ENCODE data around the gene ITPRIP.

The ITPRIP gene

GRCh38 chr10:104337985-104338735 lies at the start of gene ITPRIP:
TSS of gene ITPRIP (minus strand) at chr10:104338465. CDS start at chr10:104316051, 22,414 bp downstream.
- DNase-seq: no peak

- DNase-seq: no peak
These were observed 49.0 kb upstream of the ITPRIP start for GRCh38 chr10:104387130-104387888.

GRCh38 chr10:104380336-104380735 lies 42.1 kb upstream of the ITPRIP start:
- no peak for DNase-seq

GRCh38 chr10:104376784-104377300 lies 38.6 kb upstream of the ITPRIP start:
- DNase-seq: no peak

GRCh38 chr10:104374591-104374990 lies 36.3 kb upstream of the ITPRIP start:
- no peak for DNase-seq

GRCh38 chr10:104371753-104372152 lies 33.5 kb upstream of the ITPRIP start:
- no peak for DNase-seq

- no peak for DNase-seq
These were observed 30.1 kb upstream of the ITPRIP start for GRCh38 chr10:104368381-104368780.

GRCh38 chr10:104367904-104368303 lies 29.6 kb upstream of the ITPRIP start:
- no peak for DNase-seq

GRCh38 chr10:104359811-104360210 lies 21.5 kb upstream of the ITPRIP start:
- no peak for DNase-seq

GRCh38 chr10:104353325-104354048 lies 15.2 kb upstream of the ITPRIP start, which contains the start of gene CFAP58:
TSS of gene CFAP58 (plus strand) at chr10:104353833. CDS start at chr10:104353898, 65 bp downstream.
- peak; percentile 58 for DNase-seq

- no peak for DNase-seq
These were observed 13.7 kb upstream of the ITPRIP start for GRCh38 chr10:104351919-104352318.

- no peak for DNase-seq
These were observed 12.9 kb upstream of the ITPRIP start for GRCh38 chr10:104351061-104351702.

GRCh38 chr10:104350127-104350635 lies 11.9 kb upstream of the ITPRIP start:
- peak; percentile 29 for DNase-seq

- DNase-seq: no peak
These were observed 11.4 kb upstream of the ITPRIP start for GRCh38 chr10:104349623-104350126.

GRCh38 chr10:104348601-104349000 lies 10.3 kb upstream of the ITPRIP start:
- no peak for DNase-seq

GRCh38 chr10:104347295-104348045 lies 9.2 kb upstream of the ITPRIP start:
- no peak for DNase-seq

GRCh38 chr10:104345941-104346340 lies 7.7 kb upstream of the ITPRIP start:
- no peak for DNase-seq

GRCh38 chr10:104345515-104345914 lies 7.2 kb upstream of the ITPRIP start:
- no peak for DNase-seq

GRCh38 chr10:104344219-104344618 lies 6.0 kb upstream of the ITPRIP start:
- DNase-seq: no peak

- DNase-seq: no peak
These were observed 4.7 kb upstream of the ITPRIP start for GRCh38 chr10:104342941-104343411.

- no peak for DNase-seq
These were observed 2.4 kb upstream of the ITPRIP start for GRCh38 chr10:104340641-104341040.

Measured in NCI-H1417 treated with DMSO at 0.1 percent for 48 hours (cell line).